HEK293 (cell line): ENCODE results near the gene CLEC16A.
A peak's percentile ranks its signal among the peaks of the same experiment; 100 is the strongest.

Experiments used
- CTCF ChIA-PET: fragments of 350-600 bp; formaldehyde crosslinking; extraction: SDS; loops from one replicate; lab custom pipeline; 2021; ENCODE audit warnings: antibody characterized with exemption; lab: Yijun Ruan, JAX
- POLR2A ChIA-PET: fragments of 300-600 bp; formaldehyde crosslinking; extraction: SDS; loops from one replicate; lab custom pipeline; 2020; ENCODE audit warnings: antibody characterized with exemption, inconsistent platforms; lab: Yijun Ruan, JAX
- H3K27ac ChIP-seq: fragments of 200-500 bp; sonication (Bioruptor generic); 2 replicates; pipeline ENCODE4 v1.5.1; 2014; ENCODE audit warnings: low read depth, low read length, control low read depth, inconsistent platforms; ENCODE audit errors: extremely low read depth
- H3K36me3 ChIP-seq, 2 experiments: fragments of 200-500 bp in 1 of 2; sonication (Bioruptor generic) in 1 of 2; 1 replicate in 1 of 2; 2 replicates in 1 of 2; pipeline ENCODE4 v1.5.1; 2014 to 2017; ENCODE audit warnings: inconsistent platforms in 2 of 2, low read length in 2 of 2; ENCODE audit not compliant: control insufficient read depth in 2 of 2, insufficient read depth in 1 of 2
- H3K4me1 ChIP-seq: fragments of 200-500 bp; sonication (Bioruptor generic); 2 replicates; pipeline ENCODE4 v1.5.1; 2014; ENCODE audit warnings: mild to moderate bottlenecking, low read length, inconsistent platforms; ENCODE audit not compliant: control insufficient read depth, insufficient read depth
- H3K4me3 ChIP-seq: 2 replicates; pipeline ENCODE4 v1.5.1; 2011; ENCODE audit warnings: low read depth, mild to moderate bottlenecking, control low read depth, low read length, moderate library complexity
- H3K9me3 ChIP-seq: fragments of 200-500 bp; sonication (Bioruptor generic); 2 replicates; pipeline ENCODE4 v1.5.1; 2014; ENCODE audit warnings: low read depth, low read length, inconsistent platforms; ENCODE audit not compliant: control insufficient read depth, insufficient read depth
- GLI2 ChIP-seq: fragments of 450-650 bp; formaldehyde crosslinking; IDR thresholded peaks from 2 replicates; pipeline ENCODE4; 2017; ENCODE audit warnings: missing biosample characterization, missing genetic modification characterization, low read depth, borderline replicate concordance
- KLF16 ChIP-seq: fragments of 450-650 bp; formaldehyde crosslinking; IDR thresholded peaks from 2 replicates; pipeline ENCODE4 v1.5.1; 2017; ENCODE audit warnings: missing biosample characterization, missing genetic modification characterization
- KLF7 ChIP-seq: fragments of 450-650 bp; formaldehyde crosslinking; IDR thresholded peaks from 2 replicates; pipeline ENCODE4 v1.5.1; 2016; ENCODE audit warnings: missing biosample characterization, missing genetic modification characterization, borderline replicate concordance
- ZNF112 ChIP-seq: fragments of 450-650 bp; formaldehyde crosslinking; IDR thresholded peaks from 2 replicates; pipeline ENCODE4 v1.5.0; 2017; ENCODE audit warnings: missing biosample characterization, missing genetic modification characterization
- ZNF18 ChIP-seq: fragments of 450-650 bp; formaldehyde crosslinking; IDR thresholded peaks from 2 replicates; pipeline ENCODE4 v1.5.1; 2016; ENCODE audit warnings: missing biosample characterization, missing genetic modification characterization
- ZNF274 ChIP-seq, 2 experiments: fragments of 200-500 bp in 1 of 2; fragments of 450-650 bp in 1 of 2; sonication (Bioruptor generic) in 1 of 2; formaldehyde crosslinking in 1 of 2; IDR thresholded peaks; 2 replicates each; pipeline versions ENCODE4 v1.5.1 to v1.6.1; 2014 to 2016; ENCODE audit warnings: borderline replicate concordance in 1 of 2, inconsistent platforms in 1 of 2, low read length in 1 of 2, missing biosample characterization in 1 of 2, missing genetic modification characterization in 1 of 2
- ZNF529 ChIP-seq: fragments of 450-650 bp; formaldehyde crosslinking; IDR thresholded peaks from 2 replicates; pipeline ENCODE4 v1.5.1; 2017; ENCODE audit warnings: missing genetic modification characterization, missing biosample characterization; ENCODE audit not compliant: insufficient replicate concordance
- ZNF555 ChIP-seq: fragments of 450-650 bp; formaldehyde crosslinking; conservative IDR thresholded peaks from 2 replicates; pipeline ENCODE4 v1.5.1; 2017; ENCODE audit warnings: missing biosample characterization, mild to moderate bottlenecking, missing genetic modification characterization, inconsistent platforms
- ZNF561 ChIP-seq: fragments of 450-650 bp; IDR thresholded peaks from 2 replicates; pipeline ENCODE4 v1.5.1; 2018; ENCODE audit warnings: missing biosample characterization, missing genetic modification characterization, borderline replicate concordance
- ZNF664 ChIP-seq: fragments of 450-650 bp; formaldehyde crosslinking; IDR thresholded peaks from 2 replicates; pipeline ENCODE4 v1.5.1; 2016; ENCODE audit warnings: missing biosample characterization, missing genetic modification characterization
- ZNF701 ChIP-seq: fragments of 450-650 bp; formaldehyde crosslinking; IDR thresholded peaks from 2 replicates; pipeline ENCODE4 v1.5.1; 2016; ENCODE audit warnings: missing biosample characterization, missing genetic modification characterization
- ZSCAN23 ChIP-seq: fragments of 450-650 bp; formaldehyde crosslinking; IDR thresholded peaks from 2 replicates; pipeline ENCODE4 v1.5.1; 2016; ENCODE audit warnings: missing biosample characterization, missing genetic modification characterization
- ZXDB ChIP-seq: fragments of 450-650 bp; formaldehyde crosslinking; IDR thresholded peaks from 2 replicates; pipeline ENCODE4 v1.5.1; 2016; ENCODE audit warnings: missing biosample characterization, missing genetic modification characterization
- TF ChIP-seq, protein P1 (sequence below): fragments of 450-650 bp; IDR thresholded peaks from 2 replicates; pipeline ENCODE4 v1.5.1; 2018; ENCODE audit warnings: missing biosample characterization, missing genetic modification characterization
- TF ChIP-seq, protein P2 (sequence below): fragments of 450-650 bp; formaldehyde crosslinking; IDR thresholded peaks from 2 replicates; pipeline ENCODE4; 2016; ENCODE audit warnings: missing biosample characterization, missing genetic modification characterization
- TF ChIP-seq, protein P3 (sequence below): fragments of 450-650 bp; formaldehyde crosslinking; IDR thresholded peaks from 2 replicates; pipeline ENCODE4 v1.5.1; 2016; ENCODE audit warnings: missing biosample characterization, missing genetic modification characterization, low read depth

Gene CLEC16A

GRCh38 chr16:11145819-11146211 is 201.5 kb downstream of the CLEC16A start (continued):
- no peak for TF ChIP-seq ZSCAN23 (tag by site-specific recombination)
- TF ChIP-seq ZNF561 (tag by site-specific recombination): no peak
- no peak for TF ChIP-seq ZNF112 (tag by site-specific recombination)
- TF ChIP-seq KLF16 (tag by site-specific recombination): no peak
- TF ChIP-seq ZNF701 (tag by site-specific recombination): no peak
- TF ChIP-seq ZNF529: no peak
- TF ChIP-seq ZNF18 (tag by site-specific recombination): no peak
- no peak for TF ChIP-seq ZXDB
- TF ChIP-seq, protein P1, sequence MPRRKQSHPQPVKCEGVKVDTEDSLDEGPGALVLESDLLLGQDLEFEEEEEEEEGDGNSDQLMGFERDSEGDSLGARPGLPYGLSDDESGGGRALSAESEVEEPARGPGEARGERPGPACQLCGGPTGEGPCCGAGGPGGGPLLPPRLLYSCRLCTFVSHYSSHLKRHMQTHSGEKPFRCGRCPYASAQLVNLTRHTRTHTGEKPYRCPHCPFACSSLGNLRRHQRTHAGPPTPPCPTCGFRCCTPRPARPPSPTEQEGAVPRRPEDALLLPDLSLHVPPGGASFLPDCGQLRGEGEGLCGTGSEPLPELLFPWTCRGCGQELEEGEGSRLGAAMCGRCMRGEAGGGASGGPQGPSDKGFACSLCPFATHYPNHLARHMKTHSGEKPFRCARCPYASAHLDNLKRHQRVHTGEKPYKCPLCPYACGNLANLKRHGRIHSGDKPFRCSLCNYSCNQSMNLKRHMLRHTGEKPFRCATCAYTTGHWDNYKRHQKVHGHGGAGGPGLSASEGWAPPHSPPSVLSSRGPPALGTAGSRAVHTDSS (tag by site-specific recombination): no peak

GRCh38 chr16:11147033-11147753 is 202.8 kb downstream of the CLEC16A start:
- H3K4me3 ChIP-seq: no peak overlapping the region
- CTCF ChIA-PET: no interaction called here
- no peaks in the 10 kb centered on the region for H3K4me1 ChIP-seq
- H3K9me3 ChIP-seq: no peaks in the 10 kb centered on the region
- TF ChIP-seq, protein P2, sequence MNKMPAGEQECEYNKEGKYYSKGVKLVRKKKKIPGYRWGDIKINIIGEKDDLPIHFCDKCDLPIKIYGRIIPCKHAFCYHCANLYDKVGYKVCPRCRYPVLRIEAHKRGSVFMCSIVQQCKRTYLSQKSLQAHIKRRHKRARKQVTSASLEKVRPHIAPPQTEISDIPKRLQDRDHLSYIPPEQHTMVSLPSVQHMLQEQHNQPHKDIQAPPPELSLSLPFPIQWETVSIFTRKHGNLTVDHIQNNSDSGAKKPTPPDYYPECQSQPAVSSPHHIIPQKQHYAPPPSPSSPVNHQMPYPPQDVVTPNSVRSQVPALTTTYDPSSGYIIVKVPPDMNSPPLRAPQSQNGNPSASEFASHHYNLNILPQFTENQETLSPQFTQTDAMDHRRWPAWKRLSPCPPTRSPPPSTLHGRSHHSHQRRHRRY (tag by site-specific recombination): no peak
- TF ChIP-seq KLF7 (tag by site-specific recombination): no peak
- no peaks in the 10 kb centered on the region for H3K36me3 ChIP-seq
- no peak overlapping the region for H3K27ac ChIP-seq
- POLR2A ChIA-PET: no interaction called here

- Histone ChIP-seq H3K9me3 (no peaks in the 10 kb centered on the region), H3K27ac (no peak overlapping the region), H3K4me3 (no peak overlapping the region), H3K4me1 (no peaks in the 10 kb centered on the region), H3K36me3 (no peaks in the 10 kb centered on the region)
- ChIA-PET CTCF (no interaction called here), POLR2A (no interaction called here)
- TF ChIP-seq ZNF664 (0 out of 2 replicates have a peak, but pooled peaks have one; percentile 28), ZNF274 (IDR thresholded peaks at IDR 0.05; ENCODE audit: low read length) (no peak), ZNF274 (tag by site-specific recombination; IDR thresholded peaks at IDR 0.05; ENCODE audit: borderline replicate concordance) (no peak), GLI2 (tag by site-specific recombination) (no peak), ZNF555 (tag by site-specific recombination) (no peak)
- TF ChIP-seq, protein P3, sequence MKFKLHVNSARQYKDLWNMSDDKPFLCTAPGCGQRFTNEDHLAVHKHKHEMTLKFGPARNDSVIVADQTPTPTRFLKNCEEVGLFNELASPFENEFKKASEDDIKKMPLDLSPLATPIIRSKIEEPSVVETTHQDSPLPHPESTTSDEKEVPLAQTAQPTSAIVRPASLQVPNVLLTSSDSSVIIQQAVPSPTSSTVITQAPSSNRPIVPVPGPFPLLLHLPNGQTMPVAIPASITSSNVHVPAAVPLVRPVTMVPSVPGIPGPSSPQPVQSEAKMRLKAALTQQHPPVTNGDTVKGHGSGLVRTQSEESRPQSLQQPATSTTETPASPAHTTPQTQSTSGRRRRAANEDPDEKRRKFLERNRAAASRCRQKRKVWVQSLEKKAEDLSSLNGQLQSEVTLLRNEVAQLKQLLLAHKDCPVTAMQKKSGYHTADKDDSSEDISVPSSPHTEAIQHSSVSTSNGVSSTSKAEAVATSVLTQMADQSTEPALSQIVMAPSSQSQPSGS (tag by site-specific recombination): no peak
Measured at GRCh38 chr16:11147754-11148444, 203.5 kb downstream of the CLEC16A start.
